H9 (cell line): ENCODE results near the gene RYR1. TPM values are rescaled to one million over a fixed set of nuclear protein-coding genes. Genes with fewer than 3 reads are reported as not detected.

ENCODE experiments used
- DNase-seq: peaks from one replicate; pipeline ENCODE4 v3.0.0-alpha.2; 2017
- H2AFZ ChIP-seq: one replicate; pipeline ENCODE4 v1.6.1; 2013; ENCODE audit warnings: mild to moderate bottlenecking, low read length, control low read depth, moderate library complexity
- H2AK5ac ChIP-seq: 2 replicates; pipeline ENCODE4 v1.6.1; 2013; ENCODE audit warnings: low read length, control low read depth, mixed read lengths; ENCODE audit not compliant: insufficient read length
- H2BK120ac ChIP-seq: one replicate; pipeline ENCODE4 v1.6.1; 2013; ENCODE audit warnings: low read depth, mild to moderate bottlenecking, low read length, control low read depth, inconsistent platforms; ENCODE audit not compliant: poor library complexity, severe bottlenecking
- H2BK12ac ChIP-seq: 2 replicates; pipeline ENCODE4 v1.6.1; 2013; ENCODE audit warnings: low read length, control low read depth, mixed read lengths, low read depth; ENCODE audit not compliant: insufficient read length
- H2BK15ac ChIP-seq: 2 replicates; pipeline ENCODE4 v1.6.1; 2013; ENCODE audit warnings: low read depth, low read length, control low read depth
- H2BK20ac ChIP-seq: one replicate; pipeline ENCODE4 v1.6.1; 2013; ENCODE audit warnings: low read depth, mild to moderate bottlenecking, low read length, control low read depth, inconsistent platforms; ENCODE audit not compliant: poor library complexity, severe bottlenecking
- H2BK5ac ChIP-seq: 2 replicates; pipeline ENCODE4 v1.6.1; 2013; ENCODE audit warnings: low read length, control low read depth, mixed read lengths; ENCODE audit not compliant: insufficient read length
- H3K14ac ChIP-seq: 2 replicates; pipeline ENCODE4 v1.6.1; 2013; ENCODE audit warnings: low read length, control low read depth; ENCODE audit not compliant: insufficient read depth
- H3K18ac ChIP-seq: 2 replicates; pipeline ENCODE4 v1.6.1; 2013; ENCODE audit warnings: low read depth, mild to moderate bottlenecking, mixed read lengths, low read length, control low read depth; ENCODE audit not compliant: insufficient read length
- H3K23ac ChIP-seq: 2 replicates; pipeline ENCODE4 v1.6.1; 2013; ENCODE audit warnings: low read length, control low read depth, mixed read lengths, low read depth; ENCODE audit not compliant: insufficient read length
- H3K23me2 ChIP-seq: 2 replicates; pipeline ENCODE4 v1.6.1; 2013; ENCODE audit warnings: low read depth, mild to moderate bottlenecking, mixed read lengths, low read length, control low read depth; ENCODE audit not compliant: insufficient read length, poor library complexity, severe bottlenecking
- H3K27ac ChIP-seq: 2 replicates; pipeline ENCODE4 v1.5.1; 2013; ENCODE audit warnings: low read length, control low read depth, mixed read lengths, low read depth; ENCODE audit not compliant: insufficient read length
- H3K27me3 ChIP-seq: 2 replicates; pipeline ENCODE4 v1.6.1; 2013; ENCODE audit warnings: low read length, control low read depth, inconsistent platforms; ENCODE audit not compliant: insufficient read depth
- H3K4ac ChIP-seq: 2 replicates; pipeline ENCODE4 v1.6.1; 2013; ENCODE audit warnings: low read depth, mild to moderate bottlenecking, control low read depth, inconsistent platforms, low read length, moderate library complexity
- H3K4me1 ChIP-seq: 2 replicates; pipeline ENCODE4 v1.6.1; 2013; ENCODE audit warnings: low read length, control low read depth, inconsistent platforms; ENCODE audit not compliant: insufficient read depth
- H3K4me2 ChIP-seq: 2 replicates; pipeline ENCODE4 v1.6.1; 2013; ENCODE audit warnings: low read length, control low read depth, mixed read lengths; ENCODE audit not compliant: insufficient read length, insufficient read depth
- H3K56ac ChIP-seq: 2 replicates; pipeline ENCODE4 v1.6.1; 2013; ENCODE audit warnings: low read depth, mild to moderate bottlenecking, mixed read lengths, low read length, control low read depth; ENCODE audit not compliant: insufficient read length
- H3K79me1 ChIP-seq: 2 replicates; pipeline ENCODE4 v1.6.1; 2013; ENCODE audit warnings: low read depth, mild to moderate bottlenecking, moderate library complexity, low read length, control low read depth, inconsistent platforms; ENCODE audit not compliant: insufficient read depth, poor library complexity, severe bottlenecking
- H3K79me2 ChIP-seq: 2 replicates; pipeline ENCODE4 v1.6.1; 2013; ENCODE audit warnings: low read length, control low read depth, inconsistent platforms; ENCODE audit not compliant: insufficient read depth
- H3K9ac ChIP-seq: 2 replicates; pipeline ENCODE4 v1.6.1; 2013; ENCODE audit warnings: low read length, control low read depth, mixed read lengths; ENCODE audit not compliant: insufficient read length; ENCODE audit errors: extremely low read depth
- H3K9me3 ChIP-seq: one replicate; pipeline ENCODE4 v1.6.1; 2013; ENCODE audit warnings: low read depth, low read length, inconsistent platforms; ENCODE audit not compliant: control insufficient read depth
- H3T11ph ChIP-seq: one replicate; pipeline ENCODE4 v1.6.1; 2013; ENCODE audit warnings: mild to moderate bottlenecking, low read length, control low read depth, inconsistent platforms
- H4K20me1 ChIP-seq: one replicate; pipeline ENCODE4 v1.6.1; 2013; ENCODE audit not compliant: control insufficient read depth, insufficient read length, insufficient read depth
- H4K5ac ChIP-seq: 2 replicates; pipeline ENCODE4 v1.6.1; 2013; ENCODE audit warnings: low read depth, mild to moderate bottlenecking, mixed read lengths, low read length, control low read depth; ENCODE audit not compliant: insufficient read length
- H4K8ac ChIP-seq: replicated peaks from 2 replicates; pipeline ENCODE4 v1.6.1; 2013; ENCODE audit warnings: low read length, control low read depth, mixed read lengths, low read depth; ENCODE audit not compliant: insufficient read length
- H4K91ac ChIP-seq: 2 replicates; pipeline ENCODE4 v1.6.1; 2013; ENCODE audit warnings: low read depth, mild to moderate bottlenecking, moderate library complexity, mixed read lengths, low read length, control low read depth; ENCODE audit not compliant: insufficient read length
- H3K27ac Mint-ChIP-seq, 3 experiments: 2 replicates in 2 of 3; 3 replicates in 1 of 3; pipeline ENCODE4 v1.8.0; 2020 to 2021; ENCODE audit warnings: mixed read lengths in 3 of 3, mild to moderate bottlenecking in 1 of 3, moderate library complexity in 1 of 3
- H3K27me3 Mint-ChIP-seq: 2 replicates; pipeline ENCODE4 v1.8.0; 2021; ENCODE audit warnings: low read depth, mild to moderate bottlenecking, moderate library complexity, mixed read lengths
- H3K36me3 Mint-ChIP-seq, 3 experiments: 2 replicates in 2 of 3; 3 replicates in 1 of 3; pipeline ENCODE4 v1.8.0; 2020 to 2021; ENCODE audit warnings: low read depth in 3 of 3, mixed read lengths in 3 of 3; ENCODE audit not compliant: insufficient read depth in 1 of 3
- H3K4me1 Mint-ChIP-seq, 2 experiments: 2 replicates each; pipeline ENCODE4 v1.8.0; 2020; ENCODE audit warnings: mixed read lengths in 2 of 2
- H3K4me3 Mint-ChIP-seq, 2 experiments: 2 replicates in 1 of 2; 3 replicates in 1 of 2; pipeline ENCODE4 v1.8.0; 2020 to 2021; ENCODE audit warnings: mild to moderate bottlenecking in 2 of 2, mixed read lengths in 2 of 2, moderate library complexity in 1 of 2
- H3K9me3 Mint-ChIP-seq, 2 experiments: 2 replicates in 1 of 2; 3 replicates in 1 of 2; pipeline ENCODE4 v1.8.0; 2020; ENCODE audit warnings: mild to moderate bottlenecking in 2 of 2, mixed read lengths in 2 of 2, moderate library complexity in 1 of 2
- CTCF ChIP-seq: fragments of 200-600 bp; sonication (generic); conservative IDR thresholded peaks from 3 replicates; pipeline ENCODE4 v1.8.0; 2021; ENCODE audit warnings: antibody characterized with exemption, mild to moderate bottlenecking
- WGBS: extraction: QIAGEN DNeasy Blood & Tissue Kit; methylation state at CpG from one replicate; pipeline ENCODE4 v1.1.7; 2013; ENCODE audit warnings: missing lambda C conversion rate, low lambda C conversion rate, mixed read lengths; ENCODE audit not compliant: insufficient read length; ENCODE audit errors: extremely low coverage; 5-methylcytosine and 5-hydroxymethylcytosine counted together
- total RNA-seq: library from RNA; stranded (reverse); gene quantifications from 2 replicates; pipeline ENCODE4 v1.2.1, GENCODE V29; 2021

Gene RYR1
- total RNA-seq, 1 experiment from 2014 or later: 8.9 TPM

- Mint-ChIP-seq H3K36me3 (peaks cover 40 to 63% (median 60%) of the 10 kb centered on the region in 3 experiments), H3K27ac (no peak overlapping the region), H3K27me3 (no peaks in the 10 kb centered on the region; the same call in 1 of the 2 replicates), H3K4me3 (no peak overlapping the region), H3K9me3 (peaks cover 20 to 27% of the 10 kb centered on the region in 2 experiments), H3K4me1 (no peaks in the 10 kb centered on the region)
- H3K4me1 ChIP-seq: no peaks in the 10 kb centered on the region
- H3K4ac ChIP-seq: no peak overlapping the region
- H4K91ac ChIP-seq: no peak overlapping the region
- TF ChIP-seq CTCF: no peak
- H2BK5ac ChIP-seq: no peak overlapping the region
- H3K9ac ChIP-seq: no peak overlapping the region
- H3T11ph ChIP-seq: no peak overlapping the region
- H2BK15ac ChIP-seq: no peak overlapping the region
- H3K4me2 ChIP-seq: no peak overlapping the region
- no peak overlapping the region for H2BK12ac ChIP-seq
- no peak overlapping the region for H3K18ac ChIP-seq
- H4K8ac ChIP-seq: no peak overlapping the region
- no peaks in the 10 kb centered on the region for H4K20me1 ChIP-seq
- no peak overlapping the region for H3K27ac ChIP-seq
- no peaks in the 10 kb centered on the region; the same call in 1 of the 2 replicates for H3K27me3 ChIP-seq
- H4K5ac ChIP-seq: no peak overlapping the region
- H3K14ac ChIP-seq: no peak overlapping the region
- H2AFZ ChIP-seq: no peak overlapping the region
- no peaks in the 10 kb centered on the region for H3K23me2 ChIP-seq
- H2BK20ac ChIP-seq: no peak overlapping the region
- no peak overlapping the region for H3K56ac ChIP-seq
- no CpG with 5 or more reads among the region's 3 CpGs for WGBS
- no peaks in the 10 kb centered on the region for H3K79me2 ChIP-seq
- no peak overlapping the region for H2AK5ac ChIP-seq
- H2BK120ac ChIP-seq: no peak overlapping the region
- peaks cover 16% of the 10 kb centered on the region for H3K9me3 ChIP-seq
- no peaks in the 10 kb centered on the region for H3K79me1 ChIP-seq
- no peak for DNase-seq
- H3K23ac ChIP-seq: no peak overlapping the region
Observed at GRCh38 chr19:38535212-38535611, 101.7 kb downstream of the RYR1 start.
